ENCODE data around the gene METRNL. TPM values are rescaled to one million over a fixed set of nuclear protein-coding genes. Genes with fewer than 3 reads are reported as not detected.

The METRNL gene
- total RNA-seq, 1 experiment from 2014 or later, result 58.7 TPM

- ChIA-PET CTCF (no interaction called here), RAD21 (ENCODE audit: low non-redundant PET in 1 of 2, low total read pairs in 2 of 2, uncharacterized antibody in 2 of 2, unreplicated experiment in 2 of 2) (no interaction called here)
- BruUV-seq (replicated peaks), result no TSS peak
These were observed 43.7 kb upstream of the METRNL start for GRCh38 chr17:83035722-83036121.

More at GRCh38 chr17:83035722-83036121, 43.7 kb upstream of the METRNL start:
- Histone ChIP-seq H3K9ac (ENCODE audit: low read length) (no peak overlapping the region), H3K9me3 (ENCODE audit: control insufficient read depth in 1 of 2, insufficient read depth in 1 of 2, low read depth in 1 of 2, low read length in 2 of 2) (peaks cover 6 to 8% of the 10 kb centered on the region in 2 experiments; a peak in 2 of 4 replicates), H3K4me2 (ENCODE audit: low read length) (no peak overlapping the region), H3K27me3 (ENCODE audit: insufficient read depth, low read length) (no peaks in the 10 kb centered on the region), H3K9me2 (ENCODE audit: insufficient read depth) (no peaks in the 10 kb centered on the region), H3K36me3 (ENCODE audit: control insufficient read depth in 1 of 2, insufficient read depth in 2 of 2, low read length in 2 of 2) (peaks cover 3 to 36% of the 10 kb centered on the region in 2 experiments; a peak in 1 of 4 replicates), H3K4me3 (replicated peaks in 1 of 2; ENCODE audit: low read depth in 1 of 2, low read length in 2 of 2) (no peak overlapping the region), H4K20me1 (ENCODE audit: insufficient read depth) (no peaks in the 10 kb centered on the region), H2AFZ (ENCODE audit: low read depth, low read length, poor library complexity, severe bottlenecking) (no peak overlapping the region), H3K4me1 (ENCODE audit: control insufficient read depth in 1 of 2, insufficient read depth in 2 of 2, low read length in 2 of 2) (no peaks in the 10 kb centered on the region), H3K79me2 (ENCODE audit: insufficient read depth, low read length) (peaks cover 5% of the 10 kb centered on the region), H3K27ac (ENCODE audit: low read depth, low read length) (no peak overlapping the region)
- DNase-seq (ENCODE audit: low read depth, low spot score) (no peak), ATAC-seq (no peak)
- POLR2A ChIA-PET, result no interaction called here
- TF ChIP-seq CEBPB (IDR thresholded peaks at IDR 0.05; ENCODE audit: low read depth), result no peak
- TF ChIP-seq TCF7L2 (IDR thresholded peaks at IDR 0.05; ENCODE audit: borderline replicate concordance, extremely low read depth, insufficient read depth, insufficient read length), result no peak
- TF ChIP-seq YY1 (IDR thresholded peaks at IDR 0.05; ENCODE audit: extremely low read depth, insufficient replicate concordance, low read depth, low read length), result no peak
- no peak for TF ChIP-seq ATF3 (IDR thresholded peaks at IDR 0.05)
- TF ChIP-seq ELF1 (IDR thresholded peaks at IDR 0.05; ENCODE audit: borderline replicate concordance, low read depth), result no peak
- no peak for TF ChIP-seq POLR2AphosphoS5 (IDR thresholded peaks at IDR 0.05; ENCODE audit: low read depth, low read length)
- no peak for TF ChIP-seq ZFX (IDR thresholded peaks at IDR 0.05)
- no peak for TF ChIP-seq SIN3A (IDR thresholded peaks at IDR 0.05; ENCODE audit: low read depth)
- no peak for TF ChIP-seq POLR2A (IDR thresholded peaks at IDR 0.05; ENCODE audit: borderline replicate concordance, extremely low read depth, insufficient read depth, insufficient read length)
- TF ChIP-seq CTCF (IDR thresholded peaks at IDR 0.05 in 2 of 3, conservative IDR thresholded peaks at IDR 0.05 in 1 of 3; ENCODE audit: borderline replicate concordance in 1 of 3, insufficient read depth in 1 of 3, low read depth in 2 of 3, low read length in 2 of 3), result no peak
- TF ChIP-seq ZNF274 (IDR thresholded peaks at IDR 0.05; ENCODE audit: low read depth, low read length), result no peak
- intact Hi-C loops (cut with micrococcal nuclease), result no loop called here
